ENCODE measurements around the gene HMCES.
"Not testable (repeated sequence)": the region's sequence is repeated elsewhere in the genome, so short reads cannot be mapped to it uniquely, and the experiment has no call there.

Gene HMCES

GRCh38 chr3:129256270-129256669 lies 22.4 kb upstream of the HMCES start:
- no peak for TF ChIP-seq CTCF (IDR thresholded peaks at IDR 0.05; ENCODE audit: extremely low read depth, insufficient read depth, missing control alignments)
- in situ Hi-C loops (cut with MboI; ENCODE audit: low pct_unique_long_range_greater_than_20kb, low sequenced_read_pairs, unreplicated experiment): no loop called here
- no peak for DNase-seq (ENCODE audit: low spot score)

- no peak for DNase-seq (ENCODE audit: low spot score)
- TF ChIP-seq CTCF (IDR thresholded peaks at IDR 0.05; ENCODE audit: extremely low read depth, insufficient read depth, missing control alignments): no peak
- in situ Hi-C loops (cut with MboI; ENCODE audit: low pct_unique_long_range_greater_than_20kb, low sequenced_read_pairs, unreplicated experiment): no loop called here
Measured at GRCh38 chr3:129257609-129258008, 21.1 kb upstream of the HMCES start.

GRCh38 chr3:129259612-129260477 lies 18.8 kb upstream of the HMCES start:
- in situ Hi-C loops (cut with MboI; ENCODE audit: low pct_unique_long_range_greater_than_20kb, low sequenced_read_pairs, unreplicated experiment): no loop called here
- DNase-seq (ENCODE audit: low spot score): no peak
- TF ChIP-seq CTCF (IDR thresholded peaks at IDR 0.05; ENCODE audit: extremely low read depth, insufficient read depth, missing control alignments): no peak

GRCh38 chr3:129260606-129261005 lies 18.1 kb upstream of the HMCES start:
- no peak for DNase-seq (ENCODE audit: low spot score)
- in situ Hi-C loops (cut with MboI; ENCODE audit: low pct_unique_long_range_greater_than_20kb, low sequenced_read_pairs, unreplicated experiment): no loop called here

DNA sequence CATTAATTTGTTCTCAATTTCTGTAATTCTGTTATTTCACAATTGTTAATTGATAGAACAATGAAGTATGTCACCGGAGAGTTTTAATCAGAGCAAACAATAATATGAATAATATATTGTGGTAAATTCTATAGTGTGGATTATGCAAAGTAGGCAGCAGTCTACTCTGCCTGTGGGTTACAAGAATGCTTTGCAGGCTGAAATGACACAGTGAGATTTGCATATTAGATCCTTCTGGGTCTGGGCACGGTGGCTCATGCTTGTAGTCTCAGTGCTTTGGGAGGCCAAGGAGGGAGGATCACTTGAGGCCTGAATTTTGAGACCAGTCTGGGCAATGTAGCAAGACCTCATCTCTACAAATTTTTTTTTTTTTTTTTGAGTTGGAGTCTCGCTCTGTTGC lies 16.8 kb upstream of the HMCES start:
- in situ Hi-C loops (cut with MboI; ENCODE audit: low pct_unique_long_range_greater_than_20kb, low sequenced_read_pairs, unreplicated experiment): no loop called here
- TF ChIP-seq CTCF (IDR thresholded peaks at IDR 0.05; ENCODE audit: extremely low read depth, insufficient read depth, missing control alignments): no peak

More at GRCh38 chr3:129260606-129261005, 18.1 kb upstream of the HMCES start:
- TF ChIP-seq CTCF (IDR thresholded peaks at IDR 0.05; ENCODE audit: extremely low read depth, insufficient read depth, missing control alignments): no peak

GRCh38 chr3:129263161-129263910 lies 15.3 kb upstream of the HMCES start:
- in situ Hi-C loops (cut with MboI; ENCODE audit: low pct_unique_long_range_greater_than_20kb, low sequenced_read_pairs, unreplicated experiment): no loop called here
- no peak for DNase-seq (ENCODE audit: low spot score)
- no peak for TF ChIP-seq CTCF (IDR thresholded peaks at IDR 0.05; ENCODE audit: extremely low read depth, insufficient read depth, missing control alignments)

More for the DNA sequence above, 16.8 kb upstream of the HMCES start:
- DNase-seq (ENCODE audit: low spot score): no peak

DNA sequence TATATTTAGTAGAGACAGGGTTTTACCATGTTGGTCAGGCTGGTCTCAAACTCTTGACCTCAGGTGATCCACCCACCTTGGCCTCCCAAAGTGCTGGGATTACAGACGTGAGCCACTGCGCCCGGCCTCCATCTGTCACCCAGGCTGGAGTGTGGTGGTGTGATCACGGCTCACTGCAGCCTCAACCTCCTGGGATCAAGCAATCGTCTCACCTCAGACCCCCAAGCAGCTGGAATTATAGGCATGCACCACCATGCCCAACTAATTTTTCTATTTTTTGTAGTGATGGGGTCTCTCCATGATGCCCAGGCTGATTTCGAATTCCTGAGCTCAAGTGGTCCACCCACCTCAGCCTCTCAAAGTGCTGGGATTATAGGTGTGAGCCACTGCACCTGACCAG lies 13.7 kb upstream of the HMCES start:
- in situ Hi-C loops (cut with MboI; ENCODE audit: low pct_unique_long_range_greater_than_20kb, low sequenced_read_pairs, unreplicated experiment); DNase-seq (ENCODE audit: low spot score): not testable (repeated sequence)
